Smooth muscle cell (in vitro differentiated cells): ENCODE data around the gene ZDHHC22. TPM values are rescaled to one million over a fixed set of nuclear protein-coding genes. Genes with fewer than 3 reads are reported as not detected.

ENCODE experiments used
- DNase-seq: peaks from one replicate; lab custom pipeline; 2025; ENCODE audit not compliant: unreplicated experiment; lab: John Stamatoyannopoulos, UW
- H2AFZ ChIP-seq: fragments of 200-600 bp; sonication (generic); 2 replicates; pipeline ENCODE4 v1.6.0; 2016; ENCODE audit warnings: antibody characterized with exemption, low read depth, mild to moderate bottlenecking
- H3F3A ChIP-seq: fragments of 200-600 bp; sonication (generic); 2 replicates; pipeline ENCODE4 v1.6.0; 2017; ENCODE audit warnings: antibody characterized with exemption, low read depth
- H3K27ac ChIP-seq: fragments of 200-600 bp; sonication (generic); 2 replicates; pipeline ENCODE4 v1.5.1; 2016; ENCODE audit warnings: low read depth, mild to moderate bottlenecking
- H3K27me3 ChIP-seq: fragments of 200-600 bp; sonication (generic); 2 replicates; pipeline ENCODE4 v1.6.1; 2016; ENCODE audit warnings: low read depth, mild to moderate bottlenecking
- H3K36me3 ChIP-seq: fragments of 200-600 bp; sonication (generic); 2 replicates; pipeline ENCODE4 v1.5.1; 2016; ENCODE audit warnings: low read depth
- H3K4me1 ChIP-seq: fragments of 200-600 bp; sonication (generic); 2 replicates; pipeline ENCODE4 v1.5.1; 2016; ENCODE audit warnings: low read depth
- H3K4me2 ChIP-seq: fragments of 200-600 bp; sonication (generic); 2 replicates; pipeline ENCODE4 v1.6.0; 2016; ENCODE audit warnings: mild to moderate bottlenecking
- H3K4me3 ChIP-seq: fragments of 200-600 bp; sonication (generic); 2 replicates; pipeline ENCODE4 v1.5.1; 2016; ENCODE audit warnings: mild to moderate bottlenecking
- H3K79me2 ChIP-seq: fragments of 200-600 bp; sonication (generic); 2 replicates; pipeline ENCODE4 v1.6.0; 2016; ENCODE audit warnings: low read depth, mild to moderate bottlenecking
- H3K9ac ChIP-seq: fragments of 200-600 bp; sonication (generic); 2 replicates; pipeline ENCODE4 v1.6.0; 2016; ENCODE audit warnings: low read depth
- H3K9me3 ChIP-seq: fragments of 200-600 bp; sonication (generic); replicated peaks from 2 replicates; pipeline ENCODE4 v1.5.1; 2016; ENCODE audit warnings: low read depth
- H4K20me1 ChIP-seq: fragments of 200-600 bp; sonication (generic); 2 replicates; pipeline ENCODE4 v1.6.0; 2016; ENCODE audit warnings: low read depth
- WGBS: methylation state at CpG from one replicate; pipeline ENCODE4 v1.1.7; 2016; ENCODE audit warnings: low lambda C conversion rate; 5-methylcytosine and 5-hydroxymethylcytosine counted together
- polyA plus RNA-seq: library from polyadenylated mRNA; unstranded; fragments of >200 nt; fragmentation: Nextera tagmentation; extraction: Ambion mirVana; gene quantifications from 2 replicates; pipeline ENCODE4 v1.2.1, GENCODE V29; 2016
- total RNA-seq: library from RNA; depleted of rRNA; stranded (reverse); fragments of >200 nt; gene quantifications from 2 replicates; pipeline ENCODE4 v1.2.3, GENCODE V29; 2014
- TF ChIP-seq, protein P1 (sequence below): fragments of 200-600 bp; sonication (generic); IDR thresholded peaks from 2 replicates; pipeline ENCODE4 v1.5.1; 2017; ENCODE audit warnings: borderline replicate concordance, mild to moderate bottlenecking, antibody characterized with exemption; ENCODE audit not compliant: insufficient read depth, poor library complexity, severe bottlenecking

The ZDHHC22 gene
- total and polyA plus RNA-seq, 2 experiments from 2014 or later = not detected

DNA sequence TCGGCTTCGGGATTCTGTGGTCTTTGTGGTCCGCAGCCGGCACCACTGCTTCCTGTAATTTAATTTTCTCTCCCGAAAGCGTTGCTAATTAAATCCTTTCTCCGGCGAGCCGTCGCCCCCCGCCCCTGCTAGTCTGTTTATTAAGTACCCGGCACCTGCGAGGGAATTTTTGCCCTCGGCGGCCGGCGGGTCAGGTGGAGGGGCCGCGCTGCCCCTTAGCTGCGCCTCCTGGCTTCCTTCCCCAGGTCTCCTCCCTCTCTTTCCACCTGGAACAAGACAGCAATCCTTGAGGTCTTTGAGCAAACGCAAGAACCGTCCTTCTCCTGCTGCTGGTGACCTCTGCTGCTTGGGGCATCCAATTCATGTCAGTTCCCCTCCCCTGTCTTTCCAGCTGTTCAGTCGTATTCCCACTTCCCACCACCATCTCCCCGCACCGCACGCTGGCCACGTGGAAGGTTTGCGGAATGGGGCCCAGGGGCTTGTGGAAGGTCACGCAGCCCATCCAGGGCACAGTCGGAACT, 16.2 kb downstream of the ZDHHC22 start:
- H3K9me3 ChIP-seq = no peaks in the 10 kb centered on the region
- WGBS = 27% methylated on average over 30 of the region's 30 CpGs
- H2AFZ ChIP-seq = no peak overlapping the region
- H3K4me2 ChIP-seq = peak overlapping the region; percentile 96
- no peak for DNase-seq
- no peaks in the 10 kb centered on the region for H3F3A ChIP-seq
- no peaks in the 10 kb centered on the region for H4K20me1 ChIP-seq
- no peaks in the 10 kb centered on the region for H3K36me3 ChIP-seq
- TF ChIP-seq, protein P1, sequence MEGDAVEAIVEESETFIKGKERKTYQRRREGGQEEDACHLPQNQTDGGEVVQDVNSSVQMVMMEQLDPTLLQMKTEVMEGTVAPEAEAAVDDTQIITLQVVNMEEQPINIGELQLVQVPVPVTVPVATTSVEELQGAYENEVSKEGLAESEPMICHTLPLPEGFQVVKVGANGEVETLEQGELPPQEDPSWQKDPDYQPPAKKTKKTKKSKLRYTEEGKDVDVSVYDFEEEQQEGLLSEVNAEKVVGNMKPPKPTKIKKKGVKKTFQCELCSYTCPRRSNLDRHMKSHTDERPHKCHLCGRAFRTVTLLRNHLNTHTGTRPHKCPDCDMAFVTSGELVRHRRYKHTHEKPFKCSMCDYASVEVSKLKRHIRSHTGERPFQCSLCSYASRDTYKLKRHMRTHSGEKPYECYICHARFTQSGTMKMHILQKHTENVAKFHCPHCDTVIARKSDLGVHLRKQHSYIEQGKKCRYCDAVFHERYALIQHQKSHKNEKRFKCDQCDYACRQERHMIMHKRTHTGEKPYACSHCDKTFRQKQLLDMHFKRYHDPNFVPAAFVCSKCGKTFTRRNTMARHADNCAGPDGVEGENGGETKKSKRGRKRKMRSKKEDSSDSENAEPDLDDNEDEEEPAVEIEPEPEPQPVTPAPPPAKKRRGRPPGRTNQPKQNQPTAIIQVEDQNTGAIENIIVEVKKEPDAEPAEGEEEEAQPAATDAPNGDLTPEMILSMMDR = no peak
- no peak overlapping the region for H3K27ac ChIP-seq
- H3K27me3 ChIP-seq = peaks cover 51% of the 10 kb centered on the region
- peak overlapping the region; percentile 65 for H3K4me3 ChIP-seq
- H3K4me1 ChIP-seq = peaks cover 3% of the 10 kb centered on the region
- no peak overlapping the region for H3K9ac ChIP-seq
- no peaks in the 10 kb centered on the region for H3K79me2 ChIP-seq

DNA sequence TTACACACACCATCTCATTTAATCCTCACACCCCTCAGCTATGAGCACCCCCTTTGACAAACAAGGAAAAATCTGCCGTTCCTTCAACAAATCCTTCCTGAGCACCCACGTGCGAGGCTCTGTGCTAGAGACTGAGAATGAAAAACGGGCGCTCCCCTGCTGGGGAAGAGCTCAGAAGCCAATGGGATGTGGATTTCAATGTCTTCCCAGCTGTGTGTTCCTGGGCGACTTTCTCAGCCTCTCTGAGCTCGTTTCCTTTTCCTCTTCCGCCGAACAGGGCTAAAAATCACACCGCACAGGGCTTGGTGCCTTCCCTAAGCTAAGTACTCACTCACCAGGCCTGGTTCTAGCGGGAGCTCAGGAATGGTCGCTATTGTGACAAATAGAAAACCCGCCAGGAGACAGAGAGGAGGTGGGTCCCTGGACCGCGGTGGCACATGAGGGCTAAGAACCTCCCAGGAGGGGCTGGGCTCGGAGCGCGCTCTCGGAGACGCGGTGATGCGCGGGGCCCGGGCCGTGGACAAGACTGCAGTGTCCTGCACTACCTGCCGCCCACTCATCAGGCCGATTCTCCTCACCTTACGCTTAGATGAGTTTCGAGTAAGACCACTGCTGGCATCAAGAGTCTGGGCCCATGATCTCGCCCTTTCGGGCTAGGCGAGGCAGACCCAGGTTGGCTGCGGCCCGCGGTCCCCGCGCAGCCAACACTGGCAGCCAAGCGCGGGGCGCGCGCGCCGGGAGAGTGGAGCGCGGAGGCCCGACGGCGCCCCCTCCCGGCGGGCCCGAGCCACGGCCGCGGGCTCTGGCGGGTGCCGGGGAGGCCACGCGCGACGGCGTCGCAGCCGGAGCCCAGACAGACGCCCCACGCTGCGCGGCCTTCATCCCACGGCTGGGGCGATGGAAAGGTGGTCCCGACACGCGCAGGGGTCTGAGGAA, 17.0 kb downstream of the ZDHHC22 start:
- H3K79me2 ChIP-seq = no peaks in the 10 kb centered on the region
- H2AFZ ChIP-seq = peak overlapping the region; percentile 77
- DNase-seq = no peak
- peaks cover 3% of the 10 kb centered on the region for H3K4me1 ChIP-seq
- H4K20me1 ChIP-seq = no peaks in the 10 kb centered on the region
- peak overlapping the region; percentile 96 for H3K4me2 ChIP-seq
- TF ChIP-seq, protein P1 = peak; percentile 47
- H3K27ac ChIP-seq = no peak overlapping the region
- peaks cover 51% of the 10 kb centered on the region for H3K27me3 ChIP-seq
- H3K9me3 ChIP-seq = no peaks in the 10 kb centered on the region
- H3K36me3 ChIP-seq = no peaks in the 10 kb centered on the region
- H3K4me3 ChIP-seq = peak overlapping the region; percentile 65
- no peaks in the 10 kb centered on the region for H3F3A ChIP-seq
- WGBS = 9% methylated on average over 58 of the region's 73 CpGs
- no peak overlapping the region for H3K9ac ChIP-seq

DNA sequence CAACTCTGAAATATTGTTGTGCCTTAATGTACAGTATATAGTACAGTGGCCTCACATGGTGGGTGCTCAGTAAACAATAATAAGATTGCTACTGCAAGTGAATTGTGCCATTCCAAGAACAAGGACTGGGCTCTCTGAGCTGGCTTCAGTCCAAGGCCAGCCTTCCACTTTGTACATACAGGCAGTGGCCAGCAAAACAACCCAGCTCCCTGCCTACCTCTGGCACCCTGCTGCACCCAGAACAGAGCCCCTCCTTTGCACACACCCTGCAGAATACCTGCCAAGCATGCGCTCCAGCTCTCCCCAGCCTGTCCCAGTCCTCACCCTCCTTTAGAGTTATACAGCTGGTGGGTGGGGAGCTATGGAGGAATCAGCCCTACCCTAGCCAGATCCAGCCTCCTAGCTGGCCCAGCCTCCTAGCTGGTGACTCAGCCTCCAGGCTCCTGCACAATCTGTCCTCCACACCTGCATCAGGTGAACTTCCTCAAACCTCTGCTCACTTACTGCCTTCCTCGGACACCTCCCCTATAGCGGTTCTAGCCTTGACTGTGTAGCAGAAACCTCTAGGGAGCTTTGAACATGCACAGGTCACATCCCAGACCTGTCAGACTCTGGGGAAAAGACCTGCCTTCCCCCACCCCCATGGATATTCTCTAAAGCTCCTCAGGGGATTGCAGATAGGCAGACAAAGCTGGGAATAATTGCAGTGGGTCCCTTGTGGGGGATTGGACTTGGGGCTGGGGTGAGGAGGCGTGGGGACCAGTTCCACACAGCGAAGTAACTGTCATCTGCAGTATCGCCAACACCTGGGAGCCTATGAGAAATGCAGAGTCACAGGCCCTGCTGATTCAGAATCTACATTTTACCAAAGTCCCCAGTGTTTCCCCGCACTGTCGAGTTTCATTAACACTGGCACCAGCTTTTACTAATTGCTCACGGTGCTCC, 17.9 kb downstream of the ZDHHC22 start:
- Histone ChIP-seq H3K4me1 (peaks cover 3% of the 10 kb centered on the region), H3K9ac (no peak overlapping the region), H3K27ac (no peak overlapping the region), H3K4me3 (no peak overlapping the region), H3K27me3 (peaks cover 48% of the 10 kb centered on the region), H3K36me3 (no peaks in the 10 kb centered on the region), H2AFZ (no peak overlapping the region), H3K79me2 (no peaks in the 10 kb centered on the region), H3F3A (no peaks in the 10 kb centered on the region), H3K4me2 (peak overlapping the region; percentile 96), H4K20me1 (no peaks in the 10 kb centered on the region), H3K9me3 (no peaks in the 10 kb centered on the region)
- no peak for DNase-seq
- TF ChIP-seq, protein P1 = no peak
- 59% methylated on average over 9 of the region's 9 CpGs for WGBS
